CD14-positive monocyte (primary cell): ENCODE measurements around the gene PSKH1. TPM values are rescaled to one million over a fixed set of nuclear protein-coding genes. Genes with fewer than 3 reads are reported as not detected.

ENCODE experiments used
- DNase-seq, 3 donors: peaks; one replicate each; pipeline ENCODE4 v3.0.0-alpha.2; 2011 to 2022
- H2AFZ ChIP-seq: 2 replicates; pipeline ENCODE4 v1.6.0; 2012; ENCODE audit warnings: mild to moderate bottlenecking, low read depth, low read length, inconsistent platforms; ENCODE audit not compliant: insufficient read depth, poor library complexity, severe bottlenecking
- H3K27ac ChIP-seq, 2 donors: 1 replicate in 1 of 2; 2 replicates in 1 of 2; pipeline ENCODE4 v1.5.1; 2012 to 2013; ENCODE audit warnings: low read length in 2 of 2, control low read depth in 1 of 2, inconsistent platforms in 1 of 2, low read depth in 1 of 2, mild to moderate bottlenecking in 1 of 2
- H3K27me3 ChIP-seq, 2 donors: one replicate each; pipeline versions ENCODE4 v1.6.0 to v1.6.1; 2011 to 2013; ENCODE audit warnings: low read length in 2 of 2; ENCODE audit not compliant: control insufficient read depth in 2 of 2, insufficient read depth in 2 of 2
- H3K36me3 ChIP-seq, 2 donors: replicated peaks in 1 of 2; 1 replicate in 1 of 2; 2 replicates in 1 of 2; pipeline versions ENCODE4 v1.5.1 to v1.6.1; 2012 to 2013; ENCODE audit warnings: low read length in 2 of 2, control low read depth in 1 of 2, inconsistent platforms in 1 of 2, mild to moderate bottlenecking in 1 of 2; ENCODE audit not compliant: insufficient read depth in 2 of 2, control insufficient read depth in 1 of 2
- H3K4me1 ChIP-seq, 2 donors: 1 replicate in 1 of 2; 2 replicates in 1 of 2; pipeline versions ENCODE4 v1.5.1 to v1.6.1; 2012 to 2013; ENCODE audit warnings: low read length in 2 of 2, control low read depth in 1 of 2, inconsistent platforms in 1 of 2, mild to moderate bottlenecking in 1 of 2, moderate library complexity in 1 of 2; ENCODE audit not compliant: insufficient read depth in 2 of 2, control insufficient read depth in 1 of 2
- H3K4me2 ChIP-seq: replicated peaks from 2 replicates; pipeline ENCODE3; 2012; ENCODE audit warnings: low read length, moderate library complexity, mild to moderate bottlenecking; ENCODE audit not compliant: poor library complexity, severe bottlenecking; ENCODE audit errors: extremely low read depth
- H3K4me3 ChIP-seq, 3 experiments: fragments of 200-600 bp in 1 of 3; sonication (generic) in 1 of 3; replicated peaks in 1 of 3; 1 replicate in 2 of 3; 2 replicates in 1 of 3; pipeline ENCODE4 v1.5.1; 2011 to 2013; ENCODE audit warnings: low read length in 3 of 3, mild to moderate bottlenecking in 3 of 3, control low read depth in 2 of 3, low read depth in 2 of 3, inconsistent platforms in 1 of 3, moderate library complexity in 1 of 3
- H3K79me2 ChIP-seq: 2 replicates; pipeline ENCODE4 v1.6.0; 2012; ENCODE audit warnings: mild to moderate bottlenecking, control low read depth, inconsistent platforms, low read length, moderate library complexity; ENCODE audit not compliant: insufficient read depth
- H3K9ac ChIP-seq: 2 replicates; pipeline ENCODE4 v1.6.0; 2017; ENCODE audit warnings: low read length, mild to moderate bottlenecking; ENCODE audit not compliant: insufficient read depth, poor library complexity, severe bottlenecking
- H3K9me3 ChIP-seq, 2 donors: replicated peaks in 1 of 2; 1 replicate in 1 of 2; 2 replicates in 1 of 2; pipeline versions ENCODE4 v1.5.1 to v1.6.1; 2012 to 2013; ENCODE audit warnings: low read length in 2 of 2, control low read depth in 1 of 2; ENCODE audit not compliant: control insufficient read depth in 1 of 2, insufficient read depth in 1 of 2
- H4K20me1 ChIP-seq: 2 replicates; pipeline ENCODE4 v1.6.0; 2012; ENCODE audit warnings: mild to moderate bottlenecking, low read length, control low read depth, moderate library complexity; ENCODE audit not compliant: insufficient read depth
- H3K27ac Mint-ChIP-seq, 7 donors: one replicate each; pipeline ENCODE4 v1.8.0; 2020; ENCODE audit warnings: mild to moderate bottlenecking in 7 of 7, mixed read lengths in 7 of 7, moderate library complexity in 6 of 7, inconsistent platforms in 2 of 7
- H3K27me3 Mint-ChIP-seq, 3 donors: one replicate each; pipeline ENCODE4 v1.8.0; 2021 to 2022; ENCODE audit warnings: low read depth in 3 of 3, mild to moderate bottlenecking in 3 of 3, mixed read lengths in 3 of 3, moderate library complexity in 3 of 3, inconsistent platforms in 1 of 3
- H3K36me3 Mint-ChIP-seq, 2 donors: one replicate each; pipeline ENCODE4 v1.8.0; 2020; ENCODE audit warnings: mixed read lengths in 2 of 2, inconsistent platforms in 1 of 2, mild to moderate bottlenecking in 1 of 2
- H3K4me1 Mint-ChIP-seq: one replicate; pipeline ENCODE4 v1.8.0; 2020; ENCODE audit warnings: mild to moderate bottlenecking, mixed read lengths
- H3K4me3 Mint-ChIP-seq, 2 donors: one replicate each; pipeline ENCODE4 v1.8.0; 2020; ENCODE audit warnings: mild to moderate bottlenecking in 2 of 2, mixed read lengths in 2 of 2, moderate library complexity in 1 of 2
- H3K9me3 Mint-ChIP-seq, 7 donors: one replicate each; pipeline ENCODE4 v1.8.0; 2020 to 2022; ENCODE audit warnings: mixed read lengths in 7 of 7, mild to moderate bottlenecking in 6 of 7, moderate library complexity in 6 of 7, inconsistent platforms in 2 of 7
- WGBS: methylation state at CpG from one replicate; pipeline ENCODE4 v1.1.5; 2013; ENCODE audit warnings: missing lambda C conversion rate; ENCODE audit not compliant: insufficient coverage; 5-methylcytosine and 5-hydroxymethylcytosine counted together
- intact Hi-C, 2 donors: fragments of 100-400 bp; cut with micrococcal nuclease; formaldehyde crosslinking; loops; one replicate each; pipeline versions ENCODE4 v1.15.0 to v1.15.1; 2023
- polyA plus RNA-seq, 3 donors: library from polyadenylated mRNA; depleted of rRNA in 1 of 3; unstranded in 2 of 3; stranded (reverse) in 1 of 3; fragments of 300-500 nt in 2 of 3; fragments of >200 nt in 1 of 3; fragmentation: Illumina TruSeq in 2 of 3; gene quantifications; 1 replicate in 2 of 3; 2 replicates in 1 of 3; pipeline ENCODE4 v1.2.3, GENCODE V29; 2012 to 2021
- TF ChIP-seq, protein P1 (sequence below): fragments of 200-600 bp; IDR thresholded peaks from one replicate; pipeline ENCODE4 v1.8.0; 2022; ENCODE audit warnings: antibody characterized with exemption, mild to moderate bottlenecking

PSKH1 gene
- polyA plus RNA-seq, 3 donors = 11.0 to 19.7 (median 16.8) TPM

DNA sequence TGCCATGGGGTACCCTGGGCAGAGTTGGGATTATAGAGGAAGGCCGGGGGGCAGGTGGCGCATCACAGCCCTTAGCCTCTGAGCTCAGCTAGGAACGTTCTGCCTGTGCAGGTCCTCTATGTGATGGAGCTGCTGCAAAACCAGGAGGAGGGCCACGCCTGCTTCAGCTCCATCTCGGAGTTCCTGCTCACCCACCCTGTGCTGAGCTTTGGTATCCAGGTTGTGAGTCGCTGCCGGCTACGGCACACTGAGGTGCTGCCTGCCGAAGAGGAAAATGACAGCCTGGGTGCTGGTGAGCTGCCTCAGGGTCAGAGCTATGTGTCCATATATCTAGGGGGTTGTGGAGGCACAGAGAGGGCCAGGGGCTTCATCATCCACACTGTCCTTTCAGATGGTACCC lies 14.2 kb upstream of the PSKH1 start:
- peaks cover 30% of the 10 kb centered on the region for H3K79me2 ChIP-seq
- peaks cover 9 to 12% of the 10 kb centered on the region in 2 donors for H3K4me1 ChIP-seq
- H3K4me3 ChIP-seq = no peak overlapping the region
- 97% methylated on average over 5 of the region's 9 CpGs for WGBS
- H3K27ac ChIP-seq = no peak overlapping the region
- H3K9me3 ChIP-seq = no peaks in the 10 kb centered on the region
- no peak overlapping the region for H3K4me2 ChIP-seq
- H3K27me3 ChIP-seq = no peaks in the 10 kb centered on the region
- Mint-ChIP-seq H3K4me3 (no peak overlapping the region), H3K4me1 (peaks cover 17% of the 10 kb centered on the region), H3K9me3 (no peaks in the 10 kb centered on the region), H3K27ac (peak overlapping the region in 1 of 7 donors; percentile 59), H3K27me3 (peaks cover 0 to 2% (median 0%) of the 10 kb centered on the region in 3 donors), H3K36me3 (peaks cover 79 to 88% of the 10 kb centered on the region in 2 donors)
- peaks cover 83 to 88% of the 10 kb centered on the region in 2 donors for H3K36me3 ChIP-seq
- peaks cover 35% of the 10 kb centered on the region for H4K20me1 ChIP-seq
- DNase-seq = no peak
- TF ChIP-seq, protein P1, sequence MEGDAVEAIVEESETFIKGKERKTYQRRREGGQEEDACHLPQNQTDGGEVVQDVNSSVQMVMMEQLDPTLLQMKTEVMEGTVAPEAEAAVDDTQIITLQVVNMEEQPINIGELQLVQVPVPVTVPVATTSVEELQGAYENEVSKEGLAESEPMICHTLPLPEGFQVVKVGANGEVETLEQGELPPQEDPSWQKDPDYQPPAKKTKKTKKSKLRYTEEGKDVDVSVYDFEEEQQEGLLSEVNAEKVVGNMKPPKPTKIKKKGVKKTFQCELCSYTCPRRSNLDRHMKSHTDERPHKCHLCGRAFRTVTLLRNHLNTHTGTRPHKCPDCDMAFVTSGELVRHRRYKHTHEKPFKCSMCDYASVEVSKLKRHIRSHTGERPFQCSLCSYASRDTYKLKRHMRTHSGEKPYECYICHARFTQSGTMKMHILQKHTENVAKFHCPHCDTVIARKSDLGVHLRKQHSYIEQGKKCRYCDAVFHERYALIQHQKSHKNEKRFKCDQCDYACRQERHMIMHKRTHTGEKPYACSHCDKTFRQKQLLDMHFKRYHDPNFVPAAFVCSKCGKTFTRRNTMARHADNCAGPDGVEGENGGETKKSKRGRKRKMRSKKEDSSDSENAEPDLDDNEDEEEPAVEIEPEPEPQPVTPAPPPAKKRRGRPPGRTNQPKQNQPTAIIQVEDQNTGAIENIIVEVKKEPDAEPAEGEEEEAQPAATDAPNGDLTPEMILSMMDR = no peak
- H3K9ac ChIP-seq = no peak overlapping the region
- intact Hi-C loops = loop anchor here in 1 of 2 donors (10.0 kb wide), 1 partner anchor 56 kb away; the partner anchor contains the start of genes CTRL and PSMB10
- no peak overlapping the region for H2AFZ ChIP-seq

- H3K79me2 ChIP-seq = peaks cover 24% of the 10 kb centered on the region
- peaks cover 3 to 6% of the 10 kb centered on the region in 2 donors for H3K4me1 ChIP-seq
- H3K27me3 ChIP-seq = no peaks in the 10 kb centered on the region
- H3K9me3 ChIP-seq = no peaks in the 10 kb centered on the region
- no peak overlapping the region for H3K4me3 ChIP-seq
- no peak overlapping the region for H3K27ac ChIP-seq
- intact Hi-C loops = loop anchor here in 1 of 2 donors (10.0 kb wide), 1 partner anchor 55 kb away; the partner anchor contains the start of genes CTRL and PSMB10
- Mint-ChIP-seq H3K4me3 (no peak overlapping the region), H3K4me1 (peaks cover 11% of the 10 kb centered on the region), H3K9me3 (no peaks in the 10 kb centered on the region), H3K36me3 (peaks cover 83 to 94% of the 10 kb centered on the region in 2 donors), H3K27ac (no peak overlapping the region), H3K27me3 (peaks cover 0 to 2% (median 2%) of the 10 kb centered on the region in 3 donors)
- WGBS = 99% methylated on average over 11 of the region's 12 CpGs
- H3K4me2 ChIP-seq = no peak overlapping the region
- H2AFZ ChIP-seq = no peak overlapping the region
- no peak overlapping the region for H3K9ac ChIP-seq
- peaks cover 30% of the 10 kb centered on the region for H4K20me1 ChIP-seq
- TF ChIP-seq, protein P1 = no peak
- DNase-seq = no peak
- peaks cover 89 to 94% of the 10 kb centered on the region in 2 donors for H3K36me3 ChIP-seq
Observed at GRCh38 chr16:67879462-67879861, 13.6 kb upstream of the PSKH1 start.
